Calu3 (cell line): ENCODE data around the gene CXCR1. TPM values are rescaled to one million over a fixed set of nuclear protein-coding genes. Genes with fewer than 3 reads are reported as not detected.

Experiments
- BruUV-seq: library from RNA; stranded (reverse); fragments of 400-500 nt; replicated peaks from 2 replicates; lab custom pipeline; 2021; lab: Mats Ljungman, UMichigan
- CTCF ChIA-PET: fragments of 300-600 bp; sonication (Branson Sonifier 250); formaldehyde crosslinking; loops from one replicate; lab custom pipeline; 2022; ENCODE audit warnings: antibody characterized with exemption; lab: Charles Lee
- DNase-seq: peaks from one replicate; pipeline ENCODE4 v3.0.0; 2022
- H3K27ac Mint-ChIP-seq: one replicate; pipeline ENCODE4 v1.8.0; 2022; ENCODE audit warnings: mixed read lengths; ENCODE audit not compliant: unreplicated experiment
- H3K27me3 Mint-ChIP-seq: one replicate; pipeline ENCODE4 v1.8.0; 2022; ENCODE audit warnings: mixed read lengths; ENCODE audit not compliant: unreplicated experiment
- H3K36me3 Mint-ChIP-seq: one replicate; pipeline ENCODE4 v1.8.0; 2022; ENCODE audit warnings: mild to moderate bottlenecking, moderate library complexity, mixed read lengths; ENCODE audit not compliant: insufficient read depth, unreplicated experiment
- H3K4me1 Mint-ChIP-seq: one replicate; pipeline ENCODE4 v1.8.0; 2022; ENCODE audit warnings: mild to moderate bottlenecking, low read depth, mixed read lengths; ENCODE audit not compliant: unreplicated experiment
- H3K4me3 Mint-ChIP-seq: one replicate; pipeline ENCODE4 v1.8.0; 2022; ENCODE audit warnings: mild to moderate bottlenecking, low read depth, moderate library complexity, mixed read lengths; ENCODE audit not compliant: unreplicated experiment
- H3K9me3 Mint-ChIP-seq: one replicate; pipeline ENCODE4 v1.8.0; 2022; ENCODE audit warnings: low read depth, mixed read lengths; ENCODE audit not compliant: unreplicated experiment
- CTCF ChIP-seq: fragments of 200-600 bp; IDR thresholded peaks from one replicate; pipeline ENCODE4 v1.8.0; 2022; ENCODE audit warnings: antibody characterized with exemption; ENCODE audit not compliant: unreplicated experiment
- intact Hi-C: fragments of 100-400 bp; cut with micrococcal nuclease; formaldehyde crosslinking; loops from one replicate; pipeline ENCODE4 v1.10.0; 2022; ENCODE audit not compliant: unreplicated experiment
- total RNA-seq: library from RNA; stranded (reverse); gene quantifications from 2 replicates; pipeline ENCODE4 v1.2.3, GENCODE V29; 2022

Gene CXCR1
- total RNA-seq, 1 experiment from 2014 or later = not detected

DNA sequence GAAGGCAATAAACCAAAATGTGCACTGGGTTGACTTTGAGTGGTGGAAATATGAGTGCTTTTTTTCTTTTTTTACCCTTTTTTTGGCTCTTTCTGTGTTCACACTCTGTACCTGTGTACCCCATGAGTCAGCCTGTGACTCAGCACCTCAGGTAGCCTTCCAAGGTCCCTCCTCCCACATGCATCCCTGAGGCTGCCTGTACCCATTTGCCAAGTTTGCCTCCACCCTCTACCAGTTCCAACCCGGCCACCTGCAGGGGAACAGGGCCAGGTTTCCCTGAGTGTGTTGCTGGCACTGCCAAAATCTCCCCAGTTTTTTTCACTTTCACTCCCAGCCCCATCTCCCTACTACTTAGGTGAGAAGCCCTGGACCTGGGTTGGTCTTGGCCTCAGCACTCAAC lies 14.0 kb downstream of the CXCR1 start:
- peak; percentile 41 for DNase-seq
- peaks cover 26% of the 10 kb centered on the region for H3K27me3 Mint-ChIP-seq
- no TSS peak for BruUV-seq
- no peaks in the 10 kb centered on the region for H3K9me3 Mint-ChIP-seq
- no peaks in the 10 kb centered on the region for H3K36me3 Mint-ChIP-seq
- H3K4me1 Mint-ChIP-seq = peaks cover 9% of the 10 kb centered on the region
- TF ChIP-seq CTCF = no peak
- H3K27ac Mint-ChIP-seq = no peak overlapping the region
- H3K4me3 Mint-ChIP-seq = no peak overlapping the region
- CTCF ChIA-PET = no interaction called here
- intact Hi-C loops = no loop called here

GRCh38 chr2:218152172-218152571 lies 14.6 kb downstream of the CXCR1 start:
- Mint-ChIP-seq H3K27ac (no peak overlapping the region), H3K4me1 (peaks cover 9% of the 10 kb centered on the region), H3K4me3 (no peak overlapping the region), H3K9me3 (no peaks in the 10 kb centered on the region), H3K36me3 (no peaks in the 10 kb centered on the region), H3K27me3 (peaks cover 26% of the 10 kb centered on the region)
- no TSS peak for BruUV-seq
- DNase-seq = no peak
- CTCF ChIA-PET = no interaction called here
- no peak for TF ChIP-seq CTCF
- intact Hi-C loops = no loop called here

- Mint-ChIP-seq H3K36me3 (no peaks in the 10 kb centered on the region), H3K4me3 (no peak overlapping the region), H3K4me1 (peaks cover 9% of the 10 kb centered on the region), H3K27ac (no peak overlapping the region), H3K9me3 (no peaks in the 10 kb centered on the region), H3K27me3 (peaks cover 40% of the 10 kb centered on the region)
- DNase-seq = no peak
- intact Hi-C loops = no loop called here
- no peak for TF ChIP-seq CTCF
- no TSS peak for BruUV-seq
- CTCF ChIA-PET = interaction anchor here (0.5 kb wide), 1 partner anchor 305 kb away, joined by 6 read pairs; no protein-coding TSS in a partner anchor
These were observed 16.8 kb downstream of the CXCR1 start for GRCh38 chr2:218149848-218150440.

DNA sequence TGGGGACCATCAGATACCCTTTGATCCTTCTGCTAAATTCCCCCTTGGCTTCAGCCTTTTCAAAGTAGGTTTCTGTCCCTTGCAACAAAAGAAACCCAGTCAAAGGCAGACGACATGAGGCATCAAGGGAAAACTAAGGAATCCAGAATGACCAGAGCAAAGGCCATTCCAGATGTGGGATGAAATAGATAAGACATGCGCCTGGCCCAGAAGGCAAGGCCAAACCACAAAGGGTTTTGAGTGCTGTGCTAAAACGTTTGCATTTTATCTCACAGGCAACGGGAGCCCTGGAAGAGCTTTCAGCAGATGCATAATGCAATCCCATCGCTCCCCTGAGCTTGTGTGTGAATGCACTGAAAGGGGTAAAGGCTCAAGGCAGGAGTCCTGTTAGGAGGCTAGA lies 17.7 kb downstream of the CXCR1 start:
- BruUV-seq = no TSS peak
- peaks cover 46% of the 10 kb centered on the region for H3K27me3 Mint-ChIP-seq
- no peak for TF ChIP-seq CTCF
- peaks cover 9% of the 10 kb centered on the region for H3K4me1 Mint-ChIP-seq
- no peak overlapping the region for H3K27ac Mint-ChIP-seq
- no peaks in the 10 kb centered on the region for H3K36me3 Mint-ChIP-seq
- CTCF ChIA-PET = no interaction called here
- H3K4me3 Mint-ChIP-seq = no peak overlapping the region
- DNase-seq = no peak
- intact Hi-C loops = no loop called here
- H3K9me3 Mint-ChIP-seq = no peaks in the 10 kb centered on the region
